ENCODE measurements around the gene GTF3C1.
"Not testable (repeated sequence)": the region's sequence is repeated elsewhere in the genome, so short reads cannot be mapped to it uniquely, and the experiment has no call there.

GTF3C1 gene

DNA sequence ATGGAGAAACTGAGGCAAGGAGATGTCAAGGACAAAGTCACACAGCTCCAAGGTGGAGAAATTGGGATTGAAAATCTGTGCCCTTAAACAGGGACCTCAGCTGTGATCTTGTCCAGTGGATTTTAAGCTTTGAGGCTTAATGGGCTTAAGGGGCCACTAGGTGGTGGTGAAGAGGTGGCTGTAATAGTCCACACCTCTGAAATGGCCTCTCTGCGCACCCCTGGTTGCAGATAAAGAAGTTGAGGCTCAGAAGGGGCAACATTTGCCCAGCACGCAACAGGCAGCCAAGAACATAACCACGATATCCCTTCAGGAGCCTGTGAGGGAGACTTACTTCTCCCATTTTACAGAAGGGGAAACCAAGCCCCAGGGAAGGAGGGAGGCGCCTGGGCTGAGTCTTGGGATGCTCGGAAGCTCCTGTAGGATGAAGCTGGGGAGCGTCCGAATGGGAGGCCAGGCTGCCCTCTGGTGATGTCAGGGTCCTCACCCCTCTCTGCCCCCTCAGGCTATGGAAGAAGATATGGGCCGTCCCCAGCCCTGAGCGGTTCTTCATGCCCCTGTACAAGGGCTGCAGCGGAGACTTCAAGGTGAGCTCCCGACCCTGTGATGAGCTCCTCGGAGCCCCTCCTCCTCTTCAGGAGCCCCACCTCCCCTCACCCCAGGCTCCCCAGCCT, 104.1 kb downstream of the GTF3C1 start:
- DNase-seq (ENCODE audit: low read depth) = no peak

DNA sequence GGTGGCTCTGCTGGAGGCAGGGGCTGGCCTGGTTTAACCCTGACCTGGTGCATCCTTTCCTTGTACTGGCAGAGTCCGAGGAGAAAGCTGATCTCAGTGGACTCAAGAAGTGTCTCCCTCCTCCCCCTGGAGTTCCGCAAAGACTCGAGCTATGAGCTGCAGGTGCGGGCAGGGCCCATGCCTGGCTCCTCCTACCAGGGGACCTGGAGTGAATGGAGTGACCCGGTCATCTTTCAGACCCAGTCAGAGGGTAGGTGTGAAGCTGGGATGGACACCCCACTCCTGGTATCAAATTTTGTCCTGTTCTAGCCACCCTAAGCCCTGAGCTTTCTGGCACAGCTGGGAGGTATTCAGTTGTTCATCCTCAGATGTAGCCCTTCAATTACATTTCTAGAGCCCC, 105.2 kb downstream of the GTF3C1 start:
- DNase-seq (ENCODE audit: low read depth) = no peak

GRCh38 chr16:27444015-27444414, 105.7 kb downstream of the GTF3C1 start:
- DNase-seq (ENCODE audit: low read depth) = no peak

GRCh38 chr16:27441998-27442397, 107.7 kb downstream of the GTF3C1 start:
- DNase-seq (ENCODE audit: low read depth) = no peak

DNA sequence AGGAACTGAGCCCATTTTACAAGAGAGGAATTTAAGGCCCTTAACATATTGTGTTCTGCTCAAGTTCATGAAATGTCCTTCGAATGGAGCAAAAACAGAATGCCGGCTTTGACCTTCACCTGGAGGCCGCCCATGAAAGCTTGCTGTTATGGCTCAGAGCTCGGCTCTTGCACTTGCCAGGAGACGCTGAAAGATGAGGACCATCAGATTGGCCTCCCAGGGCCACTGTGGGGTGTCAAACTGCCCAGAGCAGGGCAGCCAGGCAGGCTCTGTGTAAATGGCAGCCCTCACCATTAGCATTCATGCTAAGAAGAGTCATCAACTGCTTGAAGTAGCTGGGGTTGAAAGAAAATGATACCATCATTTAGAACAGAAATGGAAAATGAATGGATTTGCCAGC, 108.4 kb downstream of the GTF3C1 start:
- no peak for DNase-seq (ENCODE audit: low read depth)

DNA sequence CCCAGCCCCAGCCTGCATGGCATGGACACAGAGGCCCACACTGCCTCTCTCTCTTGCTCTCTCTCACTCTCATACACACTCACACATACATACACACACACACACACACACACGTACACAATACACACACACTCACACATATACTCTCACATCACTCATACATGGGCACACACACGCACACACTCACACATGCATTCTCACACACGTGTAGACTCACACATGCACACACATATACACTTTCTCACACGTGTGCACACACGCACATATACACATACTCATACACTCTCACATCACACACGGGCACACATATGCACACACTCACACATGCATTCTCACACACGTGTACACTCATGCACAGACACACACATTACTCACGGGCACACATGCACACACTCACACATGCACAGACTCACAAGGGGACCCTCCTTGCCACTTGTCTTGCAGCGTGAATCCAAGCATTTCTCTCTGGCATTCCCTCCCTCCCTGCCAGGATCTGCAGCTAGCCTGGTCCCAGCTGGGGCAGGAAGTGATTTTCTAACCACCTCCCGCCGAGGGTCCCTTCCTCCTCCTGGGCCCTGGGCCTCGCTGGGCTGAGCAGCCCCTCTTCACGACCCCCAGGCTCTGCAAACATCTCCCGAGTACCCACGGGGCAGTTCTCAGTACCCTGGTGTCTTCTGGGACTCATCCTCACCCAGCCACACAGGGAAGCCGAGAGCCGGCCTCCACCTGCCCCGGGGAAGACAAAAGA, 110.3 kb downstream of the GTF3C1 start:
- DNase-seq (ENCODE audit: low read depth) = no peak

DNA sequence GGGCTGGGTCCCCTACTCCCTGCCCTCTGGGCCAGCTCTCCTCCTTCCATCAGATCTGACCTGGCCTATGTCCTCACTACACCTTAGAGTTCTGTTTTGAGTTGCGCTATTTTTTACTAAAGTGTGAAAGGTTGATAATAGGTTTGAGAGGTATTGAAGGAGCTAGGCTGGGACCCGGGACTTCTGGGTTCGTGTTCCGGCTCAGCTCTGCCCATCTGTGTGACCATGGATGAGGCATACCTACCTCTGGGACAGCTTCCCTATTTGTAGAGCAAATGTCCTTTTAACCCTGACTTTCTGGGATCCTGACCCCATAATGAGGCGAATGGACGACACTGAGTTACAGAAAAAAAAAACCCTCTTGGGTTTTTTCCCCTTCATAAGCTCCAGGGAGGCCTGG, 111.8 kb downstream of the GTF3C1 start:
- DNase-seq (ENCODE audit: low read depth) = no peak

- no peak for DNase-seq (ENCODE audit: low read depth)
These were observed 112.6 kb downstream of the GTF3C1 start for GRCh38 chr16:27436921-27437650.

- DNase-seq (ENCODE audit: low read depth) = no peak
These were observed 113.6 kb downstream of the GTF3C1 start for GRCh38 chr16:27436065-27436464.

GRCh38 chr16:27435146-27435545, 114.6 kb downstream of the GTF3C1 start:
- DNase-seq (ENCODE audit: low read depth) = not testable (repeated sequence)

- no peak for DNase-seq (ENCODE audit: low read depth)
These were observed 115.3 kb downstream of the GTF3C1 start for GRCh38 chr16:27434141-27435051.

GRCh38 chr16:27433636-27434035, 116.1 kb downstream of the GTF3C1 start:
- DNase-seq (ENCODE audit: low read depth) = no peak

DNA sequence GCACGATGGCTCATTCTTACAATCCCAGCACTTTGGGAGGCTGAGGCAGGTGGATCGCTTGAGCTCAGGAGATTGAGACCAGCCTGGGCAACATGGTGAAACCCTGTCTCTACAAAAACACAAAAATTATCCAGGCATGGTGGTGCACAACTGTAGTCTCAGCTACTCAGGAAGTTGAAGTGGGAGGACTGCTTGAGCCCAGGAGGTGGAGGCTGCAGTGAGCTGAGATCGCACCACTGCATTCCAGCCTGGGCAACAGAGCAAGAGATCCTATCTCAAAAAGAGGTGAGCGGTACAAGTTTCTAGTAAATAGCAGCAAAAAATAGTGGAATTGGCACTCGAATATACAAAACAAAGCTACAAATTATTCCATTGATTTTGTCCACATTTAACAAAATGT, 116.5 kb downstream of the GTF3C1 start:
- DNase-seq (ENCODE audit: low read depth) = not testable (repeated sequence)

GRCh38 chr16:27432558-27432957, 117.2 kb downstream of the GTF3C1 start:
- DNase-seq (ENCODE audit: low read depth) = peak; percentile 82

- no peak for DNase-seq (ENCODE audit: low read depth)
These were observed 117.8 kb downstream of the GTF3C1 start for GRCh38 chr16:27431773-27432532.

GRCh38 chr16:27430923-27431484, 118.7 kb downstream of the GTF3C1 start:
- DNase-seq (ENCODE audit: low read depth) = no peak

DNA sequence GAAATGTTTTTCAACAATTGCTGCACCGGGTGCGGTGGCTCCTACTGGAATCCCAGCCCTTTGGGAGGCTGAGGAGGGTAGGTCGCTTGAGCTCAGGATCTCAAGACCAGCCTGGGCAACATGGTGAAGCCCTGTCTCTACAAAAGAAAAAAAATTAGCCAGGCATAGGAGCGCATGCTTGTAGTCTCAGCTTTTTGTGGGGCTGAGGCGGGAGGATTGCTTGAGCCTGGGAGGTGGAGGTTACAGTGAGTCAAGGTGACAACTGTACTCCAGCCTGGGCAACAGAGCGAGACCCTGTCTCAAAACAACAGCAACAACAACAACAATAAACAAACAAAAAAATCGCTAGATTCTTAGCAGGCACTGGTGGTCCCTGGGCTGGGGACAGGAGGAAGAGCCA, 119.2 kb downstream of the GTF3C1 start:
- no peak for DNase-seq (ENCODE audit: low read depth)

DNA sequence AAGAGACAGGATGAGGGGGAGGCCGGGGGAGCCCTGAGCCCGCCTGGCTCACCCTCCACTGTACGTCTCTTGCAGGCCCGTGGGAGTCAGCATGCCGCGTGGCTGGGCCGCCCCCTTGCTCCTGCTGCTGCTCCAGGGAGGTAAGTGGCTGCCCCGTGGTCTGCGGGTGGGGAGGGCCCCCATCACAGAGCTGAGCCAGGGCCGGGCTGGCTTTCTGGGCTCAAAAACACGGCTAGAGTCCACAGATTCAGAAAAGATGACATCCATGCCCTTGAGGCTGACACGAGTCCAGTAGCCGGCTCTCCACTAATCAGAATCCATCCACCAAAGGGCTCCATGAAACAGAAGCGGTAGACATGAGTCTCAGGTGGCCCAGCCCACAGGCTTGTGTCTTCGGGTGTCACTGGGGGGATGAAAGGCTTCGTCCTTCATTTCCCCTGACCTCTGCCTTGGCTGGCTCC, 119.7 kb downstream of the GTF3C1 start:
- no peak for DNase-seq (ENCODE audit: low read depth)

GRCh38 chr16:27429330-27429871, 120.3 kb downstream of the GTF3C1 start:
- DNase-seq (ENCODE audit: low read depth) = no peak

DNA sequence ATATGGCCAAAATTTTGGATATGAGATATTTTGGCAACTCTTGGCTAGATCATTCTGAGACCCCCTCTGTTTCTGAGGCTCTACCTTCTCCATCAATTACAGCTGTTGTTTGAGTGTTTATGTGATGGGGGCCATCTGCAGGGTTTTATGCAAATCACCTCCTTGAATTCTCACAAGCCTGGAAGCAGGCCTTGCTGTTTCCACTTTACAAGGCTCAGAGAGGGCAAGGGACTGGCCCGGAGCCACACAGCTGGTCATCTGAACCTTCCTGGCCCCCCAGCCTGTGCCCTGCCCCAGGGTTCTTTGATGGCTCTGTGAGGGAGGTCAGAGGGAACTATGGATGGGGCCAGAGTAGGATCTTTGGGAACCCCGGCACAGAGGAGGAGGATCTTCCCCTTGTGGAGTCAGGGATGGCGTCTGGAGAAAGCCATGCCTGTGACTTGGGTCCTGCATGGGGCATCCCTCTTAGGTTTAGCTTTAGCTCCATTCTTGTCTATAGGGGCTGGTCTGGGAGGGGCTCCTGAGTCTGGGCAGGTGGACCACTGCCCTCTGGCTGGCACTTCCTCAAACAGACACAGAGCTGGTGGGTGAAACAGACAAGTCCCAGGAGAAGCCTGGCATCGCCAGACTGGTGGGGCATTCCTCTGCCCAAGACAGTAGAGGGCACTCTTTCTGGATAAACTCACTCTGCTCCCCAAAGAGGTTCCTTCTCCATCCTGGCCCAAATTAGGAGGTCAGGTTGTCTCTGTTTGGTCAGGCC, 121.5 kb downstream of the GTF3C1 start:
- DNase-seq (ENCODE audit: low read depth) = no peak
